Measurements from ENCODE around the gene MRGPRG.
"Not testable (repeated sequence)": the region's sequence is repeated elsewhere in the genome, so short reads cannot be mapped to it uniquely, and the experiment has no call there.

Gene MRGPRG

DNA sequence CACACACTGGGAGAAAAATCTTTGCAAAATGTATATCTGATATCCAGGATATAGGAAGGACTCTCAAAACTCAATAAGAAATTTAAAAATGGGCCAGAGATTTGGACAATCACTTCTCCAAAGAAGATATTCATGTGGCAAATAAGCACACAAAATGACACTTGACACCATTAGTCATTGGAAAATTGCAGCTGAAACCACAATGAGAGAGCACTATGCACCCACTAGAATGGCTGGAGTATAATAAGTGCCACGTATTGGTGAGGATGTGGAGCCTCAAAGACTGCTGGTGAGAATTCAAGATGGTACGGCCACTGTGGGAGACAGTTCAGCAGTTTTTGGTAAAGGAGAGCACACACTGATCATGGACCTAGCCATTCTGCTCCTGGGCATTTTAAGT is 40.7 kb downstream of the MRGPRG start:
- no peak for DNase-seq (ENCODE audit: low read depth in 3 of 3, low spot score in 1 of 3)

DNA sequence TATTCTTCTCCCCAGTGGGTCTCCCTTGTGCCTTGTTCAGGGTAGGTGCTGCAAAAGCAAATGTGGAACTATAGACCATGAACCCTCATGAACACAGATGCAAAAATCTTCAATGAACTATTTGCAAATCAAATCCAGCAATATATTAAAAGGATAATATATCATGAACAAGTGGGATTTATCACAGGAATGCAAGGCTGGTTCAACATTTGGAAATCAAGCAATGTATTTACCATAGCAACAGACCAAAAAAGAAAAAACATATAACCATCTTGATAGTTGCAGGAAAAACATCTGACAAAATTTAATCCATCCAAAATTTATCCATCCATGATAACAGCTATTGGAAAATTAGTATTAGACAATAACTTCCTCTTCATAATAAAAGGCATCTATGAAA is 42.1 kb downstream of the MRGPRG start:
- no peak for DNase-seq (ENCODE audit: low read depth in 3 of 3, low spot score in 1 of 3)

- DNase-seq (ENCODE audit: low read depth in 3 of 3, low spot score in 1 of 3) = no peak
Measured at GRCh38 chr11:3175194-3175593, 43.4 kb downstream of the MRGPRG start.

DNA sequence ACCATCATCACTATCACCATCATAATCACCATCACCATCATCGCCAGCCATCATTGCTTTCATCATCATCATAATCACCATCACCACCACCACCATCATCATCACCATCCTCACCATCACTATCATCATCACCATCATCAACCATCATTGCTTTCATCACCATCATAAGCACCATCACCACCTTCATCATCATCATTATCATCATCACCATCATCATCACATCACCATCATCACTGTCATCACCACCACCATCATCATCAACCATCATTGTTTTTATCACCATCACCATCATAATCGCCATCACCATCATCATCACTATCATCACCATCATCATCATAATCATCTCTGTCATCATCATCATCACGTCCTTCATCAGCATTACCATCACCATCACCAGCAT is 44.2 kb downstream of the MRGPRG start:
- no peak for DNase-seq (ENCODE audit: low read depth in 3 of 3, low spot score in 1 of 3)

DNA sequence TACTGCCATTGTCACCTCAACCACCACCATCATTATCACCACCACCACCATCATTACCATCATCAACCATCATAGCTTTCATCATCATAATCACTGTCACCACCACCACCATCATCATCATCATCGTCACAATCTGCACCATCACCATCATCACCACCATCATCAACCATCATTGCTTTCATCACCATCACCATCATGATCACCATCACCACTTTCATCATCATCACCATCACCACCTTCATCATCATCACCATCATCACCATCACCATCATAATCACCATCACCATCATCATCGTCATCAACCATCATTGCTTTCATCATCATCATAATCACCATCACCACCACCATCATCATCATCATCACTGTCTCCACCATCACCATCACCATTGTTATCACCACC is 44.8 kb downstream of the MRGPRG start:
- DNase-seq (ENCODE audit: low read depth in 3 of 3, low spot score in 1 of 3) = no peak

- DNase-seq (ENCODE audit: low read depth in 3 of 3, low spot score in 1 of 3) = no peak
Measured at GRCh38 chr11:3171931-3172560, 46.6 kb downstream of the MRGPRG start.

GRCh38 chr11:3170756-3171650 is 47.6 kb downstream of the MRGPRG start:
- DNase-seq (ENCODE audit: low read depth in 3 of 3, low spot score in 1 of 3) = no peak

- DNase-seq (ENCODE audit: low read depth in 3 of 3, low spot score in 1 of 3) = no peak
Measured at GRCh38 chr11:3170044-3170755, 48.4 kb downstream of the MRGPRG start.

DNA sequence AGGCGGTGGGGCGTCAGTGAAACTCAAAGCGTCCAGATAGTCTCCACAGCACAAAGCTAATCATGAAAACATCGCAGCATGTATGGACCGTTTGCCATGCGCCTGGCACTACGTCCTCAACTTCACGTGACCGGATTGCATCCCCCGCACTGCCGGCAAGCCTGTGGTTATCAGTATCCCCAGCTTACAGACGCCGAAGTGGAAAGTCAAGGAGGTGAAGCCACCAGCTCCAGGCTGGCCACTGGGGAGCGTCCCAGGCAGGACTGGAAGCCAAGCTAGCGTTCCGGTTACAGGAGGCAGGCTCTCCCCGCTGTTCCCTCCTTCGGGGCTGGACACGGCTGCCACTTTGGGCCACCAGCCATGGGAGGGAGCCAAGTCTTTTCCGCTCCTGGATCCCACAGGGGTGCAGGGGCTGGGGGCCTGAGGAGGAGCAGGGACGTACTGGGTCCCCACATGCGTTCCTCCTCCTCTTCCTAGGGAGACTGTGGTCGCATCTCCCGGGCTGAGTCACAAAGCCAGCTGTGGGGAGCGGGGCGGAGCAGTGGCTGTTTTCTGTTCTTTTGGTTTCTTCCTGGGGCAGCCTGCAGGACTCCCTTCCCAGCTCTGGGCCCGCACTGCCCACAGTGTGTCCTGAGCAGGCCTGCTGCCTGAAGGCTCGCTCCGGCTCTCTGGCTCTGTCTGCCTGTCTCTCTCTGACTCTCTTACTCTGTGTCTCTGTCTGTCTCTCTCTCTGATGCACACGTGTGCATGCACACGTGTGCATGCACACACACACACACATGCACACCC is 49.2 kb downstream of the MRGPRG start:
- DNase-seq (ENCODE audit: low read depth in 3 of 3, low spot score in 1 of 3) = no peak

GRCh38 chr11:3168742-3169254 is 49.8 kb downstream of the MRGPRG start:
- DNase-seq (ENCODE audit: low read depth in 3 of 3, low spot score in 1 of 3) = not testable (repeated sequence)
